ENCODE data around the gene NPC1. TPM values are rescaled to one million over a fixed set of nuclear protein-coding genes. Genes with fewer than 3 reads are reported as not detected.

Gene NPC1
- total RNA-seq, 1 experiment from 2014 or later = 51.6 TPM

GRCh38 chr18:23539296-23539695 lies 47.0 kb downstream of the NPC1 start:
- ATAC-seq (no peak), DNase-seq (ENCODE audit: low read depth, low spot score) (no peak)
- Histone ChIP-seq H3K27ac (ENCODE audit: low read depth, low read length) (no peak overlapping the region), H3K4me2 (ENCODE audit: low read length) (no peak overlapping the region), H4K20me1 (ENCODE audit: insufficient read depth) (no peaks in the 10 kb centered on the region), H3K9me2 (ENCODE audit: insufficient read depth) (no peaks in the 10 kb centered on the region), H3K27me3 (ENCODE audit: insufficient read depth, low read length) (no peaks in the 10 kb centered on the region), H2AFZ (ENCODE audit: low read depth, low read length, poor library complexity, severe bottlenecking) (no peak overlapping the region), H3K9me3 (ENCODE audit: control insufficient read depth in 1 of 2, insufficient read depth in 1 of 2, low read depth in 1 of 2, low read length in 2 of 2) (no peaks in the 10 kb centered on the region), H3K4me1 (ENCODE audit: control insufficient read depth in 1 of 2, insufficient read depth in 2 of 2, low read length in 2 of 2) (no peaks in the 10 kb centered on the region), H3K4me3 (replicated peaks in 1 of 2; ENCODE audit: low read depth in 1 of 2, low read length in 2 of 2) (no peak overlapping the region), H3K36me3 (ENCODE audit: control insufficient read depth in 1 of 2, insufficient read depth in 2 of 2, low read length in 2 of 2) (peaks cover 52 to 68% of the 10 kb centered on the region in 2 experiments), H3K79me2 (ENCODE audit: insufficient read depth, low read length) (no peaks in the 10 kb centered on the region), H3K9ac (ENCODE audit: low read length) (no peak overlapping the region)
- POLR2A ChIA-PET = no interaction called here
- CTCF ChIA-PET = no interaction called here
- BruUV-seq (replicated peaks) = no TSS peak
- TF ChIP-seq JUND (IDR thresholded peaks at IDR 0.05) (no peak), TCF7L2 (IDR thresholded peaks at IDR 0.05; ENCODE audit: borderline replicate concordance, extremely low read depth, insufficient read depth, insufficient read length) (no peak), RAD21 (IDR thresholded peaks at IDR 0.05; ENCODE audit: low read depth) (no peak), POLR2AphosphoS5 (IDR thresholded peaks at IDR 0.05; ENCODE audit: low read depth, low read length) (no peak), SP1 (IDR thresholded peaks at IDR 0.05; ENCODE audit: low read depth) (no peak), CEBPB (IDR thresholded peaks at IDR 0.05; ENCODE audit: low read depth) (no peak), POLR2A (IDR thresholded peaks at IDR 0.05; ENCODE audit: borderline replicate concordance, extremely low read depth, insufficient read depth, insufficient read length) (no peak), ZNF274 (IDR thresholded peaks at IDR 0.05; ENCODE audit: low read depth, low read length) (no peak), MAX (IDR thresholded peaks at IDR 0.05) (no peak), SIN3A (IDR thresholded peaks at IDR 0.05; ENCODE audit: low read depth) (no peak), CBX3 (IDR thresholded peaks at IDR 0.05; ENCODE audit: low read depth) (no peak), EZH2phosphoT487 (IDR thresholded peaks at IDR 0.05; ENCODE audit: borderline replicate concordance) (no peak)
- intact Hi-C loops (cut with micrococcal nuclease) = no loop called here
- RAD21 ChIA-PET (ENCODE audit: low non-redundant PET in 1 of 2, low total read pairs in 2 of 2, uncharacterized antibody in 2 of 2, unreplicated experiment in 2 of 2) = no interaction called here

- POLR2A ChIA-PET = no interaction called here
- BruUV-seq (replicated peaks) = no TSS peak
- no peak for TF ChIP-seq ELF1 (IDR thresholded peaks at IDR 0.05; ENCODE audit: borderline replicate concordance, low read depth)
- TF ChIP-seq TCF7L2 (IDR thresholded peaks at IDR 0.05; ENCODE audit: borderline replicate concordance, extremely low read depth, insufficient read depth, insufficient read length) = no peak
- no peak for TF ChIP-seq CTCF (IDR thresholded peaks at IDR 0.05 in 2 of 3, conservative IDR thresholded peaks at IDR 0.05 in 1 of 3; ENCODE audit: borderline replicate concordance in 1 of 3, insufficient read depth in 1 of 3, low read depth in 2 of 3, low read length in 2 of 3)
- no peak for TF ChIP-seq REST (IDR thresholded peaks at IDR 0.05; ENCODE audit: low read depth)
- no peak for TF ChIP-seq EZH2 (IDR thresholded peaks at IDR 0.05)
- TF ChIP-seq ATF3 (IDR thresholded peaks at IDR 0.05) = no peak
These were observed 47.4 kb downstream of the NPC1 start for GRCh38 chr18:23538870-23539269.

More at GRCh38 chr18:23538870-23539269, 47.4 kb downstream of the NPC1 start:
- Histone ChIP-seq H3K9ac (ENCODE audit: low read length) (no peak overlapping the region), H3K9me2 (ENCODE audit: insufficient read depth) (no peaks in the 10 kb centered on the region), H2AFZ (ENCODE audit: low read depth, low read length, poor library complexity, severe bottlenecking) (no peak overlapping the region), H4K20me1 (ENCODE audit: insufficient read depth) (no peaks in the 10 kb centered on the region), H3K27me3 (ENCODE audit: insufficient read depth, low read length) (no peaks in the 10 kb centered on the region), H3K79me2 (ENCODE audit: insufficient read depth, low read length) (no peaks in the 10 kb centered on the region), H3K27ac (ENCODE audit: low read depth, low read length) (no peak overlapping the region), H3K36me3 (ENCODE audit: control insufficient read depth in 1 of 2, insufficient read depth in 2 of 2, low read length in 2 of 2) (peaks cover 51 to 66% of the 10 kb centered on the region in 2 experiments), H3K4me2 (ENCODE audit: low read length) (no peak overlapping the region), H3K4me3 (replicated peaks in 1 of 2; ENCODE audit: low read depth in 1 of 2, low read length in 2 of 2) (no peak overlapping the region), H3K4me1 (ENCODE audit: control insufficient read depth in 1 of 2, insufficient read depth in 2 of 2, low read length in 2 of 2) (no peaks in the 10 kb centered on the region), H3K9me3 (ENCODE audit: control insufficient read depth in 1 of 2, insufficient read depth in 1 of 2, low read depth in 1 of 2, low read length in 2 of 2) (no peaks in the 10 kb centered on the region)
- intact Hi-C loops (cut with micrococcal nuclease) = no loop called here
- ATAC-seq (no peak), DNase-seq (ENCODE audit: low read depth, low spot score) (no peak)
- CTCF ChIA-PET = no interaction called here
- RAD21 ChIA-PET (ENCODE audit: low non-redundant PET in 1 of 2, low total read pairs in 2 of 2, uncharacterized antibody in 2 of 2, unreplicated experiment in 2 of 2) = no interaction called here
